Parathyroid adenoma (tissue), 2 donors: ENCODE data around the gene GPR176.

Experiments used
- H2AFZ ChIP-seq: fragments of 300-600 bp; sonication (generic); one replicate; pipeline ENCODE4 v1.7.0; 2017; ENCODE audit warnings: antibody characterized with exemption, mild to moderate bottlenecking
- H3K27ac ChIP-seq: fragments of 300-600 bp; sonication (generic); one replicate; pipeline ENCODE4 v1.7.0; 2017
- H3K27me3 ChIP-seq: fragments of 300-600 bp; sonication (generic); one replicate; pipeline ENCODE4 v1.7.0; 2017; ENCODE audit warnings: low read length; ENCODE audit not compliant: control insufficient read depth, insufficient read depth
- H3K36me3 ChIP-seq: fragments of 300-600 bp; sonication (generic); one replicate; pipeline ENCODE4 v1.7.0; 2017; ENCODE audit warnings: low read length; ENCODE audit not compliant: control insufficient read depth, insufficient read depth
- H3K4me1 ChIP-seq: fragments of 300-600 bp; sonication (generic); one replicate; pipeline ENCODE4 v1.7.0; 2017; ENCODE audit warnings: control low read depth
- H3K4me2 ChIP-seq: fragments of 300-600 bp; sonication (generic); one replicate; pipeline ENCODE4 v1.7.0; 2017; ENCODE audit warnings: low read length
- H3K4me3 ChIP-seq: fragments of 300-600 bp; sonication (generic); one replicate; pipeline ENCODE4 v1.7.0; 2017; ENCODE audit warnings: low read depth, low read length
- H3K79me2 ChIP-seq: fragments of 300-600 bp; sonication (generic); one replicate; pipeline ENCODE4 v1.7.0; 2017; ENCODE audit warnings: control low read depth
- H3K9ac ChIP-seq: fragments of 300-600 bp; sonication (generic); one replicate; pipeline ENCODE4 v1.7.0; 2017; ENCODE audit warnings: mild to moderate bottlenecking
- H3K9me3 ChIP-seq: fragments of 300-600 bp; sonication (generic); one replicate; pipeline ENCODE4 v1.7.0; 2017; ENCODE audit warnings: low read length; ENCODE audit not compliant: control insufficient read depth
- TF ChIP-seq, protein P1 (sequence below): fragments of 300-600 bp; sonication (generic); IDR thresholded peaks from one replicate; pipeline ENCODE4 v1.7.0; 2017; ENCODE audit warnings: antibody characterized with exemption, mild to moderate bottlenecking
- donor health status: primary hyperparathyroidism.

The GPR176 gene

DNA sequence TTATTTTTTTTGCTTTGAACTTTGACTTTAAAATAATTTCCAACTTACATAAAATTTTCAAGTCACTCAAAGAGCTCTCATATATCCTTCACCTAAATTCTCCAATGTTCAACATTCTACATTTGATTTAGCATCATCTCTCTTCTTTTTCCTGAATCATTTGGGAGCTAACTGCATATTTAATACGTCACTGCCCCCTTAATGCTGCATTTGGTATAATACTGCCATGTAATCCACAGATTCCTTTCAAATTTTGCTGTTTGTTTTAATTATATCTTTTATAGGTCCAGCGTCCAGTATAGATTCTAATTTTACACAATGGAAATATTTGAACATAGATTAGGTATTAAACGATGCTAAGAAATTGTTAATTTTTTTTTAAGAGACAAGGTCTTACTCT lies 11.5 kb upstream of the GPR176 start:
- TF ChIP-seq, protein P1, sequence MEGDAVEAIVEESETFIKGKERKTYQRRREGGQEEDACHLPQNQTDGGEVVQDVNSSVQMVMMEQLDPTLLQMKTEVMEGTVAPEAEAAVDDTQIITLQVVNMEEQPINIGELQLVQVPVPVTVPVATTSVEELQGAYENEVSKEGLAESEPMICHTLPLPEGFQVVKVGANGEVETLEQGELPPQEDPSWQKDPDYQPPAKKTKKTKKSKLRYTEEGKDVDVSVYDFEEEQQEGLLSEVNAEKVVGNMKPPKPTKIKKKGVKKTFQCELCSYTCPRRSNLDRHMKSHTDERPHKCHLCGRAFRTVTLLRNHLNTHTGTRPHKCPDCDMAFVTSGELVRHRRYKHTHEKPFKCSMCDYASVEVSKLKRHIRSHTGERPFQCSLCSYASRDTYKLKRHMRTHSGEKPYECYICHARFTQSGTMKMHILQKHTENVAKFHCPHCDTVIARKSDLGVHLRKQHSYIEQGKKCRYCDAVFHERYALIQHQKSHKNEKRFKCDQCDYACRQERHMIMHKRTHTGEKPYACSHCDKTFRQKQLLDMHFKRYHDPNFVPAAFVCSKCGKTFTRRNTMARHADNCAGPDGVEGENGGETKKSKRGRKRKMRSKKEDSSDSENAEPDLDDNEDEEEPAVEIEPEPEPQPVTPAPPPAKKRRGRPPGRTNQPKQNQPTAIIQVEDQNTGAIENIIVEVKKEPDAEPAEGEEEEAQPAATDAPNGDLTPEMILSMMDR = no peak
- Histone ChIP-seq H3K9ac (no peak overlapping the region), H3K27ac (no peak overlapping the region), H3K4me2 (no peak overlapping the region), H3K4me3 (no peak overlapping the region), H3K4me1 (no peaks in the 10 kb centered on the region), H3K27me3 (no peaks in the 10 kb centered on the region), H2AFZ (no peak overlapping the region), H3K36me3 (no peaks in the 10 kb centered on the region), H3K79me2 (peaks cover 3% of the 10 kb centered on the region), H3K9me3 (no peaks in the 10 kb centered on the region)

DNA sequence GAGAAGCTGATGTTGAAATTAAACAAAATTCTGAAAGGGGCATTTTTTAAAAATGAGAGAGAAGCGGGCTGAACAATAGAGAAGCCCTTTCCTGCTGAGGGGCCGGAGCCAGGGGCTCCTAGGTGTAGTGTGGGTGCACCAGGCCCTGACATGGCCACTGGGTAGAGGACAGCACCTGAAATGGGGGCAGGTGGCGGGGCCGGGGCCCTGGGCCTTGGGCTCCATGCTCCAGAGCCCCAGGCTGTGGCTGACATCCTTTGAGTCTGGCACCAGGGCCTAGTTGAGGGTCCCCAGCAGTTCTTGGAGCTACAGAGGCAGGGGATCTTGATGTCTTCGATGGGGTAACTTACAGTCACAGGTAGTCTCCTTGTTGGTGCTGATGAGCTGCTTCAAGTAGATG lies 6.5 kb upstream of the GPR176 start:
- H3K4me1 ChIP-seq = no peaks in the 10 kb centered on the region
- no peak overlapping the region for H3K9ac ChIP-seq
- H3K79me2 ChIP-seq = no peaks in the 10 kb centered on the region
- H3K36me3 ChIP-seq = no peaks in the 10 kb centered on the region
- no peak overlapping the region for H3K27ac ChIP-seq
- no peaks in the 10 kb centered on the region for H3K27me3 ChIP-seq
- no peak overlapping the region for H3K4me3 ChIP-seq
- H2AFZ ChIP-seq = no peak overlapping the region
- TF ChIP-seq, protein P1 = no peak
- no peaks in the 10 kb centered on the region for H3K9me3 ChIP-seq
- no peak overlapping the region for H3K4me2 ChIP-seq

GRCh38 chr15:39925112-39925842 lies 5.2 kb upstream of the GPR176 start:
- Histone ChIP-seq H3K27ac (no peak overlapping the region), H3K36me3 (no peaks in the 10 kb centered on the region), H3K4me3 (no peak overlapping the region), H3K27me3 (no peaks in the 10 kb centered on the region), H3K9me3 (no peaks in the 10 kb centered on the region), H3K4me2 (no peak overlapping the region), H3K79me2 (no peaks in the 10 kb centered on the region), H3K4me1 (no peaks in the 10 kb centered on the region), H2AFZ (no peak overlapping the region), H3K9ac (no peak overlapping the region)
- TF ChIP-seq, protein P1 = no peak

- no peak overlapping the region for H2AFZ ChIP-seq
- TF ChIP-seq, protein P1 = no peak
Measured at GRCh38 chr15:39924437-39924836, 4.4 kb upstream of the GPR176 start.

More at GRCh38 chr15:39924437-39924836, 4.4 kb upstream of the GPR176 start:
- H3K27me3 ChIP-seq = no peaks in the 10 kb centered on the region
- no peak overlapping the region for H3K4me3 ChIP-seq
- H3K79me2 ChIP-seq = no peaks in the 10 kb centered on the region
- no peaks in the 10 kb centered on the region for H3K9me3 ChIP-seq
- H3K4me1 ChIP-seq = no peaks in the 10 kb centered on the region
- H3K4me2 ChIP-seq = no peak overlapping the region
- no peak overlapping the region for H3K9ac ChIP-seq
- no peak overlapping the region for H3K27ac ChIP-seq
- no peaks in the 10 kb centered on the region for H3K36me3 ChIP-seq
